COLO668 (cell line): ENCODE measurements around the gene ZNF133.

Source experiments
- DNase-seq: peaks from one replicate; lab custom pipeline; 2025; ENCODE audit not compliant: unreplicated experiment; lab: John Stamatoyannopoulos, UW

The ZNF133 gene

GRCh38 chr20:18360635-18361034 lies 72.3 kb downstream of the ZNF133 start:
- DNase-seq: no peak

GRCh38 chr20:18361678-18362077 lies 73.4 kb downstream of the ZNF133 start:
- DNase-seq: no peak

GRCh38 chr20:18362916-18363315 lies 74.6 kb downstream of the ZNF133 start:
- DNase-seq: no peak

DNA sequence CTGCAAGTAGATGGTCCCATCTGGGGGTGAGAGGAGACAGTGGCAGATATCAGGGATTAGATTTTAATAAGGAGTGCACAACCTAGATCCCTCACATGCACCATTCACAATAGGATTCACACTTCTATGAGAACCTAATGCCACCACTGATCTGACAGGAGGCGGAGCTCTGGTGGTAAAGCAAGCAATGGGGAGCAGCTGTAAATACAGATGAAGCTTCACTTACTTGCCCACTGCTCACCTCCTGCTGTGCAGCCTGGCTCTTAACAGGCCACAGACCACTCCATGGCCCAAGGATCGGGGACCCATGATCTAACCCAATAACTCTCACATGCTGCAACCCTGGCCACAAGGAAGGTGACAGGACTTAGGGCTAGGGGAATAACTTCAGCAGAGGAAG lies 75.4 kb downstream of the ZNF133 start:
- DNase-seq: no peak

- no peak for DNase-seq
These were observed 76.4 kb downstream of the ZNF133 start for GRCh38 chr20:18364768-18365167.
